HCT116 (cell line): Measurements from ENCODE around the gene CSTF3. TPM values are rescaled to one million over a fixed set of nuclear protein-coding genes. Genes with fewer than 3 reads are reported as not detected.

Experiments used
- ATAC-seq: fragments of 200-7000 bp; cut with Tn5 transposase; 2 replicates; pipeline ENCODE4 v1.9.1; 2020; ENCODE audit warnings: mild to moderate bottlenecking, moderate library complexity
- BruUV-seq: library from RNA; stranded (reverse); fragments of 400-500 nt; replicated peaks from 2 replicates; lab custom pipeline; 2021; lab: Mats Ljungman, UMichigan
- CTCF ChIA-PET: fragments of 300-600 bp; sonication (Branson Sonifier 250); formaldehyde crosslinking; loops from one replicate; lab custom pipeline; 2021; ENCODE audit warnings: antibody characterized with exemption; lab: Charles Lee
- POLR2A ChIA-PET: fragments of 300-600, 350-600 bp; sonication (Branson Sonifier 250); formaldehyde crosslinking; loops from one replicate; lab custom pipeline; 2021; ENCODE audit warnings: antibody characterized with exemption; lab: Charles Lee
- RAD21 ChIA-PET, 2 experiments: fragments of 300-600 bp; sonication (Branson Sonifier 250); formaldehyde crosslinking; loops; one replicate each; lab custom pipeline; 2023; ENCODE audit warnings: low total read pairs in 2 of 2; ENCODE audit not compliant: uncharacterized antibody in 2 of 2, unreplicated experiment in 2 of 2, low non-redundant PET in 1 of 2; lab: Charles Lee
- DNase-seq: peaks from one replicate; pipeline ENCODE4 v3.0.0-alpha.2; 2010; ENCODE audit warnings: low read depth, low spot score
- H2AFZ ChIP-seq: fragments of 200-600 bp; shearing (Covaris generic), sonication (generic); 2 replicates; pipeline ENCODE4 v1.6.1; 2017; ENCODE audit warnings: low read depth, mixed run types, mixed read lengths, antibody characterized with exemption, low read length; ENCODE audit not compliant: poor library complexity, severe bottlenecking
- H3K27ac ChIP-seq: 2 replicates; pipeline ENCODE4 v1.5.1; 2012; ENCODE audit warnings: low read depth, low read length
- H3K27me3 ChIP-seq: fragments of 200-600 bp; sonication (generic); 2 replicates; pipeline ENCODE4 v1.6.1; 2016; ENCODE audit warnings: mixed run types, low read length, mixed read lengths; ENCODE audit not compliant: insufficient read depth
- H3K36me3 ChIP-seq, 2 experiments: fragments of 200-500 bp in 1 of 2; fragments of 200-600 bp in 1 of 2; sonication (Bioruptor generic) in 1 of 2; sonication (generic) in 1 of 2; 2 replicates each; pipeline versions ENCODE4 v1.5.1 to v1.6.1; 2014 to 2016; ENCODE audit warnings: low read length in 2 of 2, inconsistent platforms in 1 of 2, mixed read lengths in 1 of 2, mixed run types in 1 of 2; ENCODE audit not compliant: insufficient read depth in 2 of 2, control insufficient read depth in 1 of 2
- H3K4me1 ChIP-seq, 2 experiments: fragments of 200-600 bp in 1 of 2; sonication (generic) in 1 of 2; 2 replicates each; pipeline versions ENCODE4 v1.5.1 to v1.6.1; 2012 to 2017; ENCODE audit warnings: low read length in 2 of 2, inconsistent platforms in 1 of 2, mild to moderate bottlenecking in 1 of 2, mixed read lengths in 1 of 2, mixed run types in 1 of 2, moderate library complexity in 1 of 2; ENCODE audit not compliant: insufficient read depth in 2 of 2, control insufficient read depth in 1 of 2
- H3K4me2 ChIP-seq: fragments of 200-600 bp; sonication (generic); 2 replicates; pipeline ENCODE4 v1.6.1; 2017; ENCODE audit warnings: mixed run types, low read length, mixed read lengths
- H3K4me3 ChIP-seq, 2 experiments: fragments of 200-600 bp in 1 of 2; sonication (generic) in 1 of 2; replicated peaks in 1 of 2; 2 replicates each; pipeline ENCODE4 v1.5.1; 2011 to 2016; ENCODE audit warnings: low read length in 2 of 2, control low read depth in 1 of 2, low read depth in 1 of 2, mild to moderate bottlenecking in 1 of 2, mixed read lengths in 1 of 2, mixed run types in 1 of 2
- H3K79me2 ChIP-seq: fragments of 200-600 bp; sonication (generic); 2 replicates; pipeline ENCODE4 v1.6.1; 2017; ENCODE audit warnings: mild to moderate bottlenecking, mixed run types, low read length, moderate library complexity, mixed read lengths; ENCODE audit not compliant: insufficient read depth
- H3K9ac ChIP-seq: fragments of 200-600 bp; sonication (generic); 2 replicates; pipeline ENCODE4 v1.6.1; 2016; ENCODE audit warnings: low read length, mixed read lengths
- H3K9me2 ChIP-seq: fragments of 200-600 bp; sonication (generic), shearing (Covaris generic); 2 replicates; pipeline ENCODE4 v1.6.1; 2017; ENCODE audit warnings: mixed run types, mild to moderate bottlenecking, moderate library complexity; ENCODE audit not compliant: insufficient read depth
- H3K9me3 ChIP-seq, 2 experiments: fragments of 200-500 bp in 1 of 2; fragments of 200-600 bp in 1 of 2; sonication (Bioruptor generic) in 1 of 2; sonication (generic) in 1 of 2; 2 replicates each; pipeline ENCODE4 v1.6.1; 2014 to 2017; ENCODE audit warnings: low read length in 2 of 2, mixed read lengths in 2 of 2, inconsistent platforms in 1 of 2, low read depth in 1 of 2, mild to moderate bottlenecking in 1 of 2, mixed run types in 1 of 2, moderate library complexity in 1 of 2; ENCODE audit not compliant: control insufficient read depth in 1 of 2, insufficient read depth in 1 of 2
- H4K20me1 ChIP-seq: fragments of 200-600 bp; sonication (generic), shearing (Covaris generic); 2 replicates; pipeline ENCODE4 v1.6.1; 2017; ENCODE audit warnings: mixed run types, mild to moderate bottlenecking, moderate library complexity; ENCODE audit not compliant: insufficient read depth
- CEBPB ChIP-seq: IDR thresholded peaks from 2 replicates; pipeline ENCODE4 v1.6.1; 2012; ENCODE audit warnings: low read depth
- EZH2phosphoT487 ChIP-seq: fragments of 200-600 bp; IDR thresholded peaks from 2 replicates; pipeline ENCODE4 v1.6.1; 2018; ENCODE audit warnings: antibody characterized with exemption, borderline replicate concordance
- JUND ChIP-seq: IDR thresholded peaks from 2 replicates; pipeline ENCODE4 v1.6.1; 2012
- RAD21 ChIP-seq: IDR thresholded peaks from 2 replicates; pipeline ENCODE4 v1.6.1; 2012; ENCODE audit warnings: low read depth, mild to moderate bottlenecking
- intact Hi-C: fragments of 100-400 bp; cut with micrococcal nuclease; formaldehyde crosslinking; loops from 2 replicates; pipeline ENCODE4 v1.10.0; 2022
- total RNA-seq: library from RNA; stranded (reverse); gene quantifications from one replicate; pipeline ENCODE4 v1.2.1, GENCODE V29; 2021; ENCODE audit not compliant: unreplicated experiment
- TF ChIP-seq, protein P1 (sequence below): IDR thresholded peaks from 2 replicates; pipeline ENCODE4 v1.6.1; 2011; ENCODE audit warnings: mild to moderate bottlenecking, low read length, moderate library complexity; ENCODE audit not compliant: insufficient replicate concordance; ENCODE audit errors: extremely low read depth

Gene CSTF3
- total RNA-seq, 1 experiment from 2014 or later = 39.3 TPM

DNA sequence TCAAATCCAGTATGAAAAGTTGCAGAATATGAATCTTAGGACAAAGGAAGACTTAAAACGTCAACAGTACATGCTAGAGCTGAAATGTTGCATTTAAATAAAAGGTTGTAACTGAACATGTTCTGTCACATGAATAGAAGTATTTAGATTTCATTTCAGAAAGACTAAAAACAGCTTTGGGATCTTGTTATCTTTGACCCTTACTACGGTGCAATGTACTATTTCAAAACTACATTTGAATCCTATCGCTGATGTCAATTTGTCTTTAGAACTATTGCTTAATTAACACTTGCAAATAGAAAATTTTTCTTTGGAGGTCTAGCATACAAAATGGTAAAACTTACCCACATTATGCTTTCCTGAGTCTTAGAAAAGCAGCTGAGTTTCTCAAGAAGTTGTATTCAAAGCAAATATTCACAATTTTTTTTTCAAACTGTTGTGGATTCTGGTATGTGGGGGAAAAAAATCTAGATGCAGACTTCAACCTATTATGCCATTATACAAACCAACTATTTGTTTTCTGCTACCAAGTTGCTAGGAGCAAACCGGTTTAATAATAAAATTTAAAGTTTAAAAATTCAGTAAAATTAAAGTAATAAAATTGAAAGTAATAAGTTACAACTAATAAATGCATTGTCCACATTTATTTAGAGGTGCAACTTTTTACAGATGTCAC lies 25.4 kb downstream of the CSTF3 start:
- no peaks in the 10 kb centered on the region for H3K9me3 ChIP-seq
- H3K27ac ChIP-seq = no peak overlapping the region
- no peak overlapping the region for H3K4me2 ChIP-seq
- no peak overlapping the region for H3K4me3 ChIP-seq
- BruUV-seq = no TSS peak
- no peak overlapping the region for H3K9ac ChIP-seq
- H3K9me2 ChIP-seq = no peaks in the 10 kb centered on the region
- H2AFZ ChIP-seq = no peak overlapping the region
- no peaks in the 10 kb centered on the region for H3K4me1 ChIP-seq
- no peak for ATAC-seq
- POLR2A ChIA-PET = no interaction called here
- DNase-seq = no peak
- TF ChIP-seq, protein P1, sequence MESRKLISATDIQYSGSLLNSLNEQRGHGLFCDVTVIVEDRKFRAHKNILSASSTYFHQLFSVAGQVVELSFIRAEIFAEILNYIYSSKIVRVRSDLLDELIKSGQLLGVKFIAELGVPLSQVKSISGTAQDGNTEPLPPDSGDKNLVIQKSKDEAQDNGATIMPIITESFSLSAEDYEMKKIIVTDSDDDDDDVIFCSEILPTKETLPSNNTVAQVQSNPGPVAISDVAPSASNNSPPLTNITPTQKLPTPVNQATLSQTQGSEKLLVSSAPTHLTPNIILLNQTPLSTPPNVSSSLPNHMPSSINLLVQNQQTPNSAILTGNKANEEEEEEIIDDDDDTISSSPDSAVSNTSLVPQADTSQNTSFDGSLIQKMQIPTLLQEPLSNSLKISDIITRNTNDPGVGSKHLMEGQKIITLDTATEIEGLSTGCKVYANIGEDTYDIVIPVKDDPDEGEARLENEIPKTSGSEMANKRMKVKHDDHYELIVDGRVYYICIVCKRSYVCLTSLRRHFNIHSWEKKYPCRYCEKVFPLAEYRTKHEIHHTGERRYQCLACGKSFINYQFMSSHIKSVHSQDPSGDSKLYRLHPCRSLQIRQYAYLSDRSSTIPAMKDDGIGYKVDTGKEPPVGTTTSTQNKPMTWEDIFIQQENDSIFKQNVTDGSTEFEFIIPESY = no peak
- TF ChIP-seq EZH2phosphoT487 = no peak
- TF ChIP-seq JUND = no peak
- no peaks in the 10 kb centered on the region for H3K27me3 ChIP-seq
- peaks cover 27% of the 10 kb centered on the region for H4K20me1 ChIP-seq
- H3K79me2 ChIP-seq = peaks cover 60% of the 10 kb centered on the region
- peaks cover 18 to 20% of the 10 kb centered on the region in 2 experiments for H3K36me3 ChIP-seq
- intact Hi-C loops = no loop called here
- RAD21 ChIA-PET = no interaction called here
- CTCF ChIA-PET = no interaction called here

DNA sequence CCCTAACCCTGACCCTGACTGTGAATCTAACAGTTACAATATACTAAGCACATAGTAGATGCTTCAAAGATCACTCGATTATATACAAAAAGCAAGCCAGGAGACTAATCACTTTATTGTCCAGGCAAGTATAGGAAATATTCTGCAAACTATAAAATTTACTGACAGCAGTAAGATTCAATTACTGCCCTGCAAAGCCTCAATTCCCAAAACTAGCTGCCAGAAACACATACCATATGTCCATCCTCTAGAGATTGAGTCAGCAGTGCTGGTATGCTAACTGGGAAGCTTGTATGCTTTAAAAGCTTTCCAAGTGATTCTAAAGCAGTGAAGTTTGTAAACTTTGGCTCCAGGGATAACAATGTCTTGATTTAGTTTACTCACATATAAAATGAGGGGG lies 26.1 kb downstream of the CSTF3 start:
- DNase-seq = no peak
- H3K27me3 ChIP-seq = no peaks in the 10 kb centered on the region
- H3K36me3 ChIP-seq = peaks cover 11 to 19% of the 10 kb centered on the region in 2 experiments
- no peak for ATAC-seq
- no peak overlapping the region for H3K4me2 ChIP-seq
- H2AFZ ChIP-seq = no peak overlapping the region
- ChIA-PET POLR2A (no interaction called here), CTCF (no interaction called here), RAD21 (no interaction called here)
- no peak overlapping the region for H3K9ac ChIP-seq
- no peaks in the 10 kb centered on the region for H3K4me1 ChIP-seq
- H3K9me3 ChIP-seq = no peaks in the 10 kb centered on the region
- H3K27ac ChIP-seq = no peak overlapping the region
- peaks cover 21% of the 10 kb centered on the region for H4K20me1 ChIP-seq
- BruUV-seq = no TSS peak
- no peak for TF ChIP-seq RAD21
- no peak for TF ChIP-seq CEBPB
- H3K9me2 ChIP-seq = no peaks in the 10 kb centered on the region
- intact Hi-C loops = no loop called here
- peaks cover 53% of the 10 kb centered on the region for H3K79me2 ChIP-seq
- H3K4me3 ChIP-seq = no peak overlapping the region
